GM23338 (cell line): ENCODE measurements around the gene CHD5.

Source experiments
- CREB1 ChIP-seq: fragments of 250-450 bp; sonication (Bioruptor Pico); IDR thresholded peaks from 2 replicates; pipeline ENCODE4 v1.5.0; 2020; ENCODE audit warnings: low read depth, mild to moderate bottlenecking, moderate library complexity
- CTCF ChIP-seq, 2 experiments: fragments of 200-600 bp in 1 of 2; sonication (generic) in 1 of 2; conservative IDR thresholded peaks; 2 replicates each; pipeline versions ENCODE4 v1.5.1 to v1.6.1; 2016 to 2017; ENCODE audit warnings: antibody characterized with exemption in 2 of 2, low read depth in 2 of 2, mild to moderate bottlenecking in 2 of 2, moderate library complexity in 1 of 2
- ETS1 ChIP-seq: IDR thresholded peaks from 2 replicates; pipeline ENCODE4 v1.6.1; 2016; ENCODE audit warnings: antibody characterized with exemption
- EZH2 ChIP-seq: fragments of 200-600 bp; sonication (generic); IDR thresholded peaks from one replicate; pipeline ENCODE4 v1.8.0; 2017; ENCODE audit warnings: antibody characterized with exemption, mild to moderate bottlenecking, low read depth; ENCODE audit not compliant: unreplicated experiment
- EZH2phosphoT487 ChIP-seq: fragments of 200-600 bp; sonication (generic); IDR thresholded peaks from one replicate; pipeline ENCODE4 v1.8.1; 2018; ENCODE audit warnings: antibody characterized with exemption; ENCODE audit not compliant: unreplicated experiment
- JUNB ChIP-seq: IDR thresholded peaks from one replicate; pipeline ENCODE4 v1.6.1; 2016; ENCODE audit warnings: antibody characterized with exemption; ENCODE audit not compliant: unreplicated experiment
- POLR2AphosphoS5 ChIP-seq: IDR thresholded peaks from 2 replicates; pipeline ENCODE4 v1.6.1; 2016; ENCODE audit warnings: antibody characterized with exemption, low read depth
- REST ChIP-seq: IDR thresholded peaks from one replicate; pipeline ENCODE4 v1.6.1; 2018; ENCODE audit warnings: antibody characterized with exemption; ENCODE audit not compliant: unreplicated experiment
- ZNF331 ChIP-seq: fragments of 250-450 bp; sonication (Bioruptor Pico); IDR thresholded peaks from 2 replicates; pipeline ENCODE4 v1.5.0; 2020; ENCODE audit warnings: low read depth, mild to moderate bottlenecking, moderate library complexity

GRCh38 chr1:6054596-6054995 lies 125.5 kb downstream of the CHD5 start:
- TF ChIP-seq CTCF (conservative IDR thresholded peaks at IDR 0.05; ENCODE audit: low read depth in 2 of 2) (0 out of 4 replicates have a peak, but pooled peaks of 1 of the 2 experiments have one; percentile 4), EZH2phosphoT487 (no peak), CREB1 (CRISPR knock-in tag) (no peak), EZH2 (no peak), POLR2AphosphoS5 (no peak), REST (no peak), ETS1 (no peak), JUNB (no peak), ZNF331 (CRISPR knock-in tag) (no peak)
